Activated naive CD4-positive, alpha-beta T cell treated with anti-CD3 and anti-CD28 coated beads for 36 hours (primary cell): ENCODE results near the gene FLII. TPM values are rescaled to one million over a fixed set of nuclear protein-coding genes. Genes with fewer than 3 reads are reported as not detected.
"Not testable (repeated sequence)": the region's sequence is repeated elsewhere in the genome, so short reads cannot be mapped to it uniquely, and the experiment has no call there.

Source experiments
- CTCF ChIA-PET: fragments of 350-600 bp; sonication (Branson Sonifier 250); formaldehyde crosslinking; loops from one replicate; lab custom pipeline; 2021; ENCODE audit warnings: antibody characterized with exemption; lab: Charles Lee
- DNase-seq: peaks from one replicate; pipeline ENCODE4 v3.0.0-alpha.2; 2020
- H3K27ac Mint-ChIP-seq: one replicate; pipeline ENCODE4 v1.8.0; 2021; ENCODE audit warnings: mild to moderate bottlenecking, mixed read lengths
- H3K27me3 Mint-ChIP-seq: one replicate; pipeline ENCODE4 v1.8.0; 2021; ENCODE audit warnings: low read depth, mixed read lengths
- H3K36me3 Mint-ChIP-seq: one replicate; pipeline ENCODE4 v1.8.0; 2021; ENCODE audit warnings: low read depth, mixed read lengths
- H3K4me1 Mint-ChIP-seq: one replicate; pipeline ENCODE4 v1.8.0; 2021; ENCODE audit warnings: low read depth, mixed read lengths
- H3K4me3 Mint-ChIP-seq: one replicate; pipeline ENCODE4 v1.8.0; 2021; ENCODE audit warnings: mild to moderate bottlenecking, moderate library complexity, mixed read lengths
- H3K9me3 Mint-ChIP-seq: one replicate; pipeline ENCODE4 v1.8.0; 2021; ENCODE audit warnings: mixed read lengths
- intact Hi-C: fragments of 100-400 bp; cut with micrococcal nuclease; formaldehyde crosslinking; loops from one replicate; pipeline ENCODE4 v1.15.1; 2023
- total RNA-seq, 2 experiments: library from RNA; stranded (reverse); gene quantifications; one replicate each; pipeline ENCODE4 v1.2.3, GENCODE V29; 2021

FLII gene
- total RNA-seq, result 100 to 1,000 TPM; 326 to 328 TPM

DNA sequence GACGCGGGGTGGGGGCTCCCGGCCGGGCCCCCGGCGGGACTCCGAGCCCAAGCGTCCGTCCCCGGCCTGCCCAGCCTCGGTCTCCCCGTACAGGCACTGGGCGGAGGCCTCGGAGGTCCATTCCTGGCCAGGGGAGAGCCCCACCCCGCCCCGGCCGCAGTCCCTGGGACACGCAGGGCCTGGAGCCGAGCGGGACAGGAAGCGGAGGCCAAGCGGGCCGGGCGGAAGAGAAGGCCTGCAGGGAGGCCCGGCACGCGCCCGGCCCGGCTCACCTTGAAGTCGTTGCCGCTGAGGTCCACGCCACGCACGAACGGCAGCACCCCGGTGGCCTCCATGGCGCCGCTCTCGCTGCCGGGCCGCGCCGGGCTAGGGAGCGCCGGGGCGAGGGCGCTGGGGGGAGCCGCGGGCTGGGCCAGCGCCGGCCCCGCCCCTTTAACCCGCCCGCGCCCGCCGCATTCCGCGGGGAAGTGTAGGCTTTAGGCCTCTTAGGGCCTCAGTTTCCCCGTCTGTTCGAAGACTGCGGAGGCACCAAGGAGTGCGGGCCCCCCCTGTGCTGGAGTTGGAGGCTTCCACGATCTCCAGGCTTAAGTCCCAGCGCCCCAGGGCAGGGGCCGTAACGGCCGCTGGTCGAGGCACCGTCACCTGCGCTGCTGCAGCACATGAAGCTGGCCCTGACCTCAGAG is at the start of gene FLII:
Gene FLII, minus strand, starts transcription at position 383 of the 683 bp plus-strand sequence. Its CDS starts 48 bp downstream, at position 335.
- H3K9me3 Mint-ChIP-seq, result no peaks in the 10 kb centered on the region
- intact Hi-C loops, result loop anchor here (1.0 to 2.0 kb wide), 3 partner anchors 10 to 42 kb away; partner anchors contain the start of gene LLGL1
- peak within 1 kb of the TSS; percentile 86 for H3K27ac Mint-ChIP-seq
- no peaks in the 10 kb centered on the region for H3K27me3 Mint-ChIP-seq
- H3K36me3 Mint-ChIP-seq, result peaks cover 4% of the 10 kb centered on the region
- DNase-seq, result peak; percentile 46
- CTCF ChIA-PET, result interaction anchor here (0.6 to 1.2 kb wide), 3 partner anchors 10 to 635 kb away, joined by 3 to 4 read pairs (median 4); no protein-coding TSS in a partner anchor
- peaks cover 30% of the 10 kb centered on the region for H3K4me1 Mint-ChIP-seq
- peak within 1 kb of the TSS; percentile 98 for H3K4me3 Mint-ChIP-seq

DNA sequence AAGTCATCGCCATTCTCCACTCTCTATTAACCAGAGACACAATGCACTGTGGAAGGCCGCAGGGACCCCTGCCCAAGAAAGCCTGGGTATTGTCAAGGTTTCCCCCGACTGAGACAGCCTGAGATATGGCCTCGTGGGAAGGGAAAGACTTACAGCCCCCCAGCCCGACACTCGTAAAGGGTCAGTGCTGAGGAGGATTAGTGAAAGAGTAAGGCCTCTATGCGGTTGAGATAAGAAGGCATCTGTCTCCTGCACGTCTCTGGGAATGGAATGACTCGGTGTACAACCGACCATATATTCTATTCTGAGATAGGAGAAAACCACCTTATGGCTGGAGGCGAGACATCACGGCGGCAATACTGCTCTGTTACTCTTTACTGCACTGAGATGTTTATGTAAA is 44.7 kb upstream of the FLII start:
- H3K27me3 Mint-ChIP-seq, DNase-seq, H3K27ac Mint-ChIP-seq, H3K4me3 Mint-ChIP-seq, H3K9me3 Mint-ChIP-seq, intact Hi-C loops, H3K4me1 Mint-ChIP-seq: not testable (repeated sequence)
- H3K36me3 Mint-ChIP-seq, result peaks cover 24% of the 10 kb centered on the region
- CTCF ChIA-PET, result interaction anchor here (0.6 kb wide), 1 partner anchor 1297 kb away, joined by 3 read pairs; no protein-coding TSS in a partner anchor

DNA sequence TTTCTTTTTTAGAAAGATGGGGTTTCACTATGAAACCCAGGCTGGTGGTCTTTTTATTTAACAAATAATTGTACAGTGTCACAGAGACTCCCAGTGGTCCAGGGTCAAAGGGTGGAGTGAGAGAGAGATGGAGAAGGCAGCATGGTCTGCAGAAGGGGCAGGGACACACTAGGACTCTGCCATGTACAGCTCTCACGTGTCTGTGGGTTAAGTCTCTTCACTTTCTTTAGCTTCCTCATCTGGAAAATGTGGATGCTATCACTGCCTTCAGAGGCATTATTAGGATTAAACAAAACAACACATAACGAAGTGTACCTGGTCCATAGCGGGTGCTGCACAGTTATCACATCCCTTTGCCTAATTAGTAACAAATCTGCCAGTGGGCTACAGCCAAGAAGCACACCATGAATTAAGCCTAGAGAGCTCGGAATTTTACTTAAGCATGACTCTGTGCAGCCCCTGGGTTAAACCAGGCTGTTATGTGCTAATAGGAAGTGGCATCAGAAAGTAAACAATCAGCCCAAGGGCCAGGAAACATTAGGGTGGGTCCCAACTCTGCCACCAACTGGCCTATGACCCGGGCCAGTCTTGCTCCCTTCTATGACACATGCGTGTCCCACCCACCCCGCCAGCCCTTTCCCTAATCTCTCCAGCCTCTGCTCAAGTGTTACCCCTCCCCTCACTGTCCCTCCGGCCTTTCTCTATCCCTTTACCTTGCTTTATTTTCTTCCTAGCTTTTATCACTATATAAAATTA is 42.4 kb upstream of the FLII start:
- H3K4me1 Mint-ChIP-seq, result no peaks in the 10 kb centered on the region
- H3K9me3 Mint-ChIP-seq, result no peaks in the 10 kb centered on the region
- CTCF ChIA-PET, result interaction anchor here (1.7 kb wide), 1 partner anchor 52 kb away, joined by 4 read pairs; no protein-coding TSS in a partner anchor

DNA sequence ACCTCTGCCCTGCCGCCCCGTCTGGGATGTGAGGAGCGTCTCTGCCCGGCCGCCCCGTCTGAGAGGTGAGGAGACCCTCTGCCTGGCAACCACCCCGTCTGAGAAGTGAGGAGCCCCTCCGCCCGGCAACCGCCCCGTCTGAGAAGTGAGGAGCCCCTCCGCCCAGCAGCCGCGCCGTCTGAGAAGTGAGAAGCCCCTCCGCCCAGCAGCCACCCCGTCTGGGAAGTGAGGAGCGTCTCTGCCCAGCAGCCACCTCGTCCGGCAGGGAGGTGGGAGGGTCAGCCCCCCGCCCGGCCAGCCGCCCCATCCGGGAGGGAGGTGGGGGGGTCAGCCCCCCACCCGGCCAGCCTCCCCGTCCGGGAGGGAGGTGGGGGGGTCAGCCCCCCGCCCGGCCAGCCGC is 39.5 kb upstream of the FLII start:
- H3K4me3 Mint-ChIP-seq, intact Hi-C loops, CTCF ChIA-PET, H3K27me3 Mint-ChIP-seq, H3K27ac Mint-ChIP-seq, DNase-seq, H3K4me1 Mint-ChIP-seq, H3K9me3 Mint-ChIP-seq: not testable (repeated sequence)
- peaks cover 27% of the 10 kb centered on the region for H3K36me3 Mint-ChIP-seq

More for the DNA sequence above, 42.4 kb upstream of the FLII start:
- DNase-seq, result no peak
- Mint-ChIP-seq H3K27me3 (no peaks in the 10 kb centered on the region), H3K4me3 (no peak overlapping the region), H3K27ac (no peak overlapping the region), H3K36me3 (peaks cover 26% of the 10 kb centered on the region)
- intact Hi-C loops, result no loop called here

DNA sequence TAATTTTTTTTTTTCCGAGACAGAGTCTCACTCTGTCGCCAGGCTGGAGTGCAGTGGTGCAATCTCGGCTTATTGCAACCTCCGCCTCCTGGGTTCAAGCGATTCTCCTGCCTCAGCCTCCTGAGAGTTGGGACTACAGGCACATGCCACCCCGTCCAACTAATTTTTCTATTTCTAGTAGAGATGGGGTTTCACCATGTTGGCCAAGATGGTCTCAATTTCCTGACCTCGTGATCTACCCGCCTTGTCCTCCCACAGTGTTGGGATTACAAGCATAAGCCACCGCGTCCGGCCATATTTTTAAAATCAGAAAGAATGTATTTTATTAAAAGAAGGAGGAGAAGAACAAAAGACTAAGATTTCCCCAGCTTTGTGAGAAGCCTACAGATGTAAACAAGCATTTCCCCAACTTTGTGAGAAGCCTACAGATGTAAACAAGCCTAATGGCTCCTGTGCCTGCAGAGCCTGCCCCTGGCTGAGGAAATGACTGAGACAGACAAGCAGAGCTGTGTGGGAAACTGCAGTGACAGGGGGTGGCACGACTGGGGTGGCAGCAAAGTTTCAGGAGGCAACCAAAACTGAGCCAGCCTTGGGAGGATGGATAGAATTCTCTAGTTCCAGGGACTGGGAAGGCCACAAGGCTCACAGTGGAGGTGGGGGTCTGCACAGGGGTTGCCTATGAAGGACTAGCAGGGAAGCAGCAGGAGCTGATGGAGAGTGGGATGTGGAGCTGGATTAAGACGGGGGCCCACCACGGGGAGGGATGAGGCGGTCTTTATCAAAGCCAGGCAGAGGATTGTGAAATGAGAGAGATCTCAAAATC is 33.4 kb upstream of the FLII start:
- Mint-ChIP-seq H3K4me3 (no peak overlapping the region), H3K9me3 (no peaks in the 10 kb centered on the region), H3K4me1 (no peaks in the 10 kb centered on the region), H3K27ac (no peak overlapping the region), H3K36me3 (peaks cover 50% of the 10 kb centered on the region), H3K27me3 (no peaks in the 10 kb centered on the region)
- intact Hi-C loops, result no loop called here
- no peak for DNase-seq
- CTCF ChIA-PET, result no interaction called here

DNA sequence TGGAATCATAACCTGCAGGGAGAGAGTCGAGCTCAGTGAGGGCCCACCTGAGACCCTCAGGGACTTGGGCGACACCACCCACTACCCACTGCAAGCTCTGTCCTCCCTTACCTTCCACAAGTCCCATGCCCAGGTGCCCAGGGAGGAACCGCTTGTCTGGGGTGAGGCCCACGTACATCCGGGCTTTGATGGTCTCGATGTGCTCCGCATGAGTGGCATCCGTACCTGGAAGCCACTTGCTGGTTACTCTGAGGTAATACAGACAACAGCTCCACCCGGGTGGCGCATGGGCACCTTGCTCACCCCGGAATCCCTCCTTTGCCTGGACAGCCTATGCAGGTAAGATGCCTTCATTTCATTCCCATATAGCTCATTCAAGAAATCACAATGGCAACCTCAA is 26.8 kb upstream of the FLII start:
- intact Hi-C loops, result no loop called here
- peaks cover 47% of the 10 kb centered on the region for H3K36me3 Mint-ChIP-seq
- H3K27ac Mint-ChIP-seq, result peak overlapping the region; percentile 20
- no peaks in the 10 kb centered on the region for H3K9me3 Mint-ChIP-seq
- no peaks in the 10 kb centered on the region for H3K4me1 Mint-ChIP-seq
- no peak for DNase-seq
- CTCF ChIA-PET, result interaction anchor here (1.1 kb wide), 1 partner anchor 80 kb away, joined by 3 read pairs; no protein-coding TSS in a partner anchor
- no peaks in the 10 kb centered on the region for H3K27me3 Mint-ChIP-seq
- no peak overlapping the region for H3K4me3 Mint-ChIP-seq

DNA sequence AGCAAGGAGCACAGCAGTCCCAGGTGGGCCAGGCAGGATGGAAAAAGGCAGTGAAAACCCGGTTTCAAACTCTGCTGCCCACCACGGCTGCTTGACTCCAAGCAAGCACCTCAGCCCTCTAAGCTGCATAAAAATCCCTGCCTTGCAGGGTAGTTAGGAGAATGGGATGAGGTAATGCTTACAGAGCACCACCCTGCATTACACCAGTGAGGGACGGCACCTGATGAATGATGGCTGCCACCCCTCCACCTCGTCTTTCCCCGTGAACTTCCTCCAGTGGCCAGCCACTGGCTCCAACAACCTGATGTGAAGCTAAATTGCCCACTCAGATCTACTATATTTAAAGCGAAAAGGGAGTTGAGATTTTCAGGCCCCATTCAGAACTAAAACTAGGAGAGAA is 23.2 kb upstream of the FLII start:
- no peak for DNase-seq
- Mint-ChIP-seq H3K9me3 (no peaks in the 10 kb centered on the region), H3K27ac (no peak overlapping the region), H3K4me1 (no peaks in the 10 kb centered on the region), H3K4me3 (no peak overlapping the region), H3K36me3 (peaks cover 38% of the 10 kb centered on the region), H3K27me3 (no peaks in the 10 kb centered on the region)
- intact Hi-C loops, result no loop called here
- CTCF ChIA-PET, result no interaction called here

DNA sequence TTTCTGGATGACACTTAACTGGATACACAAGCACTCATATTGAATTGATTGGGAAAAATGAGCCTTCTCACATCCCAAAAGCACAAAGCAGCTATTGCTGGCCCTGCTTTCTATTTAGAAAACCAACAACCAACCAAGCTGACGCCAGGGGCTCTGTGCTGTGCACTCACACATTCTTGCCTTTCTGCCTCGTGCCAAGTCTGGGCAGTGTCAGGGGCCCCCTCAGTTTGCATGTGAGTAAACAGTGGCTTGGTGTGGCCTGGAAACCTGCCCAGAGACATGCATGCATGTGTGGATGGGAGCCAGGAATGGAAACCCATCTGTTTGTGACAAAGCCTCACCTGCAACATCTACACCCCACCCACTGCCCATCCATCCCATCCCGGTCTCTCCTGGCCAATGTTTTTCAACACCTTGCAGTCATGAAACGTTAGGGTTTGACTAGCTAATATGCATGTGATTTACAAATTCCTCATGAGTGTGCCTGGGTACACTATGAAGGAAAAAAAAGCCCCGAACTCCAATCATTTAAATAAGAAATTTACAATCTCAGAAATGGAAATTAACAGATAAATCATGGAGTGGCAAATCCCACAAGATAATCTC is 22.3 kb upstream of the FLII start:
- Mint-ChIP-seq H3K9me3 (no peaks in the 10 kb centered on the region), H3K36me3 (peaks cover 41% of the 10 kb centered on the region)
- intact Hi-C loops, result no loop called here

DNA sequence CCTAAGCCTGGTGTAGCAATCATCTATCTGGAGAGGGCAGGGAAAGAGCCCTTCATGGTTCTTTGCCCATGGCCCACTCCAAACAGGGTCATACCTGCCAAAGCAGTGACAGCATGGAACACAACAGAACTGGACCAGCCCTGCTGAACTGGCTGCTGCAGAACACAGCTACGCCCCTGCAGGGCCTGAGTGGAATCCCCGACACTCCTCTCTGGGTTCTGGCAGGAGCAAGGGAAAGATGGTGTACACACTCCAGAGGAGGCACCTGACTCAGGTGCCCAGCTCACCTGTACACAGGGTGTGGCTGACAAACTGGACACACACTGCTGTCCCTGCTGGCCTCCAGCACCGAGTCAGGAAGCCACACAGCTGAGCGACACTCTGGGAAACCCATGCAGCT is 21.7 kb upstream of the FLII start:
- H3K27ac Mint-ChIP-seq, result no peak overlapping the region
- intact Hi-C loops, result no loop called here
- DNase-seq, result no peak
- no peak overlapping the region for H3K4me3 Mint-ChIP-seq
- no peaks in the 10 kb centered on the region for H3K9me3 Mint-ChIP-seq
- H3K36me3 Mint-ChIP-seq, result peaks cover 35% of the 10 kb centered on the region
- no peaks in the 10 kb centered on the region for H3K27me3 Mint-ChIP-seq
- CTCF ChIA-PET, result interaction anchor here (1.2 kb wide), 1 partner anchor 15 kb away, joined by 4 read pairs; no protein-coding TSS in a partner anchor
- no peaks in the 10 kb centered on the region for H3K4me1 Mint-ChIP-seq

More for the DNA sequence above, 22.3 kb upstream of the FLII start:
- no peak overlapping the region for H3K27ac Mint-ChIP-seq
- H3K4me1 Mint-ChIP-seq, result no peaks in the 10 kb centered on the region
- CTCF ChIA-PET, result interaction anchor here (1.2 kb wide), 1 partner anchor 16 kb away, joined by 4 read pairs; no protein-coding TSS in a partner anchor
- no peak overlapping the region for H3K4me3 Mint-ChIP-seq
- DNase-seq, result no peak
- H3K27me3 Mint-ChIP-seq, result no peaks in the 10 kb centered on the region

DNA sequence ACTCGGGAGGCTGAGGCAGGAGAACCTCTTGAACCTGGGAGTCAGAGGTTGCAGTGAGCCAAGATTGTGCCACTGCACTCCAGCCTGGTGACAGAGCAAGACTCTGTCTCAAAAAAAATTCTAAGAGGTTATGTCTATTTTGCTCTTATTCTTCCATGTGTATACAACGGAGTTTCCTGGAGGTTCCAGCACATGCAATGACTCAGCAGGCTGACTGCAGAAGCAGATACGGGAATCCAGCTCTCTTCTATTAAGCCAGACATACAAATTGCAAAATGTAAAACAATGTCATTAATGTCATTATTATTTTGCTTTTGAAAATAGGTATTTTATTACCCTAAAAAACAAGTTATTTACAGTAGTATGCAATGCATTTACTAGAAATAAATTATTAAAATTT is 20.3 kb upstream of the FLII start:
- Mint-ChIP-seq H3K9me3 (no peaks in the 10 kb centered on the region), H3K36me3 (peaks cover 27% of the 10 kb centered on the region), H3K4me3 (no peak overlapping the region), H3K4me1 (no peaks in the 10 kb centered on the region), H3K27ac (no peak overlapping the region), H3K27me3 (no peaks in the 10 kb centered on the region)
- no peak for DNase-seq
- intact Hi-C loops, result no loop called here
- CTCF ChIA-PET, result no interaction called here

DNA sequence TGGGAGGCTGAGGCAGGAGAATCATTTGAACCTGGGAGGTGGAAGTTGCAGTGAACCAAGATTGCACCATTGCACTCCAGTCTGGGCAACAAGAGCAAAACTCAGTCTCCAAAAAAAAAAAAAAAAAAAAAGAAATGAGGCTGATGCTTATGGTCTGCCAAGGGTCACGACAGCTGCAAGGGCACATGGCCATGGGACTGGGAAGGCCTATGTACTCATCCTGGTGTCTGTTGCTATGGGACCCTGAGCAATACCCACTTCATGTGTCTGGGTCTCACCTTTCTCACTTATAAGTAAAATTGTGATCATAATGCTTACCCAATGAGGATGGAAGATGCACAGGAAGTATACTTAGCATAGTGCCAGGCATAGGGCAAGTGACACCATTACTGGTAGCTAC is 18.5 kb upstream of the FLII start:
- CTCF ChIA-PET, result no interaction called here
- Mint-ChIP-seq H3K36me3 (peaks cover 15% of the 10 kb centered on the region), H3K4me1 (no peaks in the 10 kb centered on the region), H3K9me3 (no peaks in the 10 kb centered on the region), H3K4me3 (no peak overlapping the region), H3K27ac (no peak overlapping the region), H3K27me3 (no peaks in the 10 kb centered on the region)
- DNase-seq, result no peak
- intact Hi-C loops, result no loop called here
